GM21447 (cell line): ENCODE data around the gene KASH5.

ENCODE experiments used
- ATAC-seq: cut with Tn5 transposase; IDR thresholded peaks from one replicate; pipeline ENCODE4 v1.9.1; 2021; ENCODE audit not compliant: unreplicated experiment

The KASH5 gene

GRCh38 chr19:49387936-49388372, at the start of gene KASH5:
Gene KASH5, plus strand, starts transcription at chr19:49388249. Its CDS starts 2,635 bp downstream, at chr19:49390884.
- no peak for ATAC-seq

- ATAC-seq = no peak
Observed at GRCh38 chr19:49338691-49339300, 49.3 kb upstream of the KASH5 start.

GRCh38 chr19:49339301-49340068, 48.6 kb upstream of the KASH5 start:
- ATAC-seq = no peak

- ATAC-seq = peak; percentile 49
Observed at GRCh38 chr19:49340069-49340864, 47.8 kb upstream of the KASH5 start.

GRCh38 chr19:49340865-49341718, 47.0 kb upstream of the KASH5 start:
- no peak for ATAC-seq

- ATAC-seq = no peak
Observed at GRCh38 chr19:49342291-49342721, 45.7 kb upstream of the KASH5 start.

- no peak for ATAC-seq
Observed at GRCh38 chr19:49343123-49343522, 44.9 kb upstream of the KASH5 start.

GRCh38 chr19:49344505-49345423, 43.3 kb upstream of the KASH5 start:
- ATAC-seq = no peak

GRCh38 chr19:49347191-49347590, 40.9 kb upstream of the KASH5 start:
- ATAC-seq = no peak

- ATAC-seq = no peak
Observed at GRCh38 chr19:49347835-49348234, 40.2 kb upstream of the KASH5 start.

- no peak for ATAC-seq
Observed at GRCh38 chr19:49348305-49349189, 39.5 kb upstream of the KASH5 start.

GRCh38 chr19:49349567-49349966, 38.5 kb upstream of the KASH5 start:
- no peak for ATAC-seq

- ATAC-seq = no peak
Observed at GRCh38 chr19:49355909-49356353, 32.1 kb upstream of the KASH5 start.

GRCh38 chr19:49356382-49356781, 31.7 kb upstream of the KASH5 start:
- ATAC-seq = no peak

- ATAC-seq = no peak
Observed at GRCh38 chr19:49357186-49357585, 30.9 kb upstream of the KASH5 start.

- no peak for ATAC-seq
Observed at GRCh38 chr19:49359851-49360820, 27.9 kb upstream of the KASH5 start.

GRCh38 chr19:49361438-49362047, 26.5 kb upstream of the KASH5 start:
- no peak for ATAC-seq
